GM18511 (cell line): ENCODE measurements around the gene TDO2.

Experiments used
- ATAC-seq: cut with Tn5 transposase; IDR thresholded peaks from one replicate; pipeline ENCODE4 v1.9.1; 2021; ENCODE audit warnings: mild to moderate bottlenecking, moderate library complexity; ENCODE audit not compliant: unreplicated experiment

Gene TDO2

DNA sequence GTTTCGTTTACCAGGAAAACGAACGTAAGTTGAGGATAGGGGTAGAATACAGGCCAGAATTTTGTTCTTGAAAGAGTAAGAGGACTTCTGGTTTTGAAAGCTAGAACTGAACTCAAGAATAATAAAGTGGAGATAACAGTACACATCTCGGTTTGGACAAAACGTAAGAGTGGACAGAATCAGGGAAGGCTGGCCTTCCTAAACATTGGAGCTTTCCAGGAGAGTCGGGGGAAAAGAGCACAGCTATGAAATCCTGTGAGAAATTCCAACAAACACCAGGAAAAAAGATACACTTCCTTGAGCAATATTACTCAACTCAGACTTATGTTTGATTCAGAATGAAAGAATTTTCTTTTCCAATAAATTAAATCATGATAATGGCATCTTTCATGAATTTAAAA, 49.0 kb downstream of the TDO2 start:
- ATAC-seq: no peak

DNA sequence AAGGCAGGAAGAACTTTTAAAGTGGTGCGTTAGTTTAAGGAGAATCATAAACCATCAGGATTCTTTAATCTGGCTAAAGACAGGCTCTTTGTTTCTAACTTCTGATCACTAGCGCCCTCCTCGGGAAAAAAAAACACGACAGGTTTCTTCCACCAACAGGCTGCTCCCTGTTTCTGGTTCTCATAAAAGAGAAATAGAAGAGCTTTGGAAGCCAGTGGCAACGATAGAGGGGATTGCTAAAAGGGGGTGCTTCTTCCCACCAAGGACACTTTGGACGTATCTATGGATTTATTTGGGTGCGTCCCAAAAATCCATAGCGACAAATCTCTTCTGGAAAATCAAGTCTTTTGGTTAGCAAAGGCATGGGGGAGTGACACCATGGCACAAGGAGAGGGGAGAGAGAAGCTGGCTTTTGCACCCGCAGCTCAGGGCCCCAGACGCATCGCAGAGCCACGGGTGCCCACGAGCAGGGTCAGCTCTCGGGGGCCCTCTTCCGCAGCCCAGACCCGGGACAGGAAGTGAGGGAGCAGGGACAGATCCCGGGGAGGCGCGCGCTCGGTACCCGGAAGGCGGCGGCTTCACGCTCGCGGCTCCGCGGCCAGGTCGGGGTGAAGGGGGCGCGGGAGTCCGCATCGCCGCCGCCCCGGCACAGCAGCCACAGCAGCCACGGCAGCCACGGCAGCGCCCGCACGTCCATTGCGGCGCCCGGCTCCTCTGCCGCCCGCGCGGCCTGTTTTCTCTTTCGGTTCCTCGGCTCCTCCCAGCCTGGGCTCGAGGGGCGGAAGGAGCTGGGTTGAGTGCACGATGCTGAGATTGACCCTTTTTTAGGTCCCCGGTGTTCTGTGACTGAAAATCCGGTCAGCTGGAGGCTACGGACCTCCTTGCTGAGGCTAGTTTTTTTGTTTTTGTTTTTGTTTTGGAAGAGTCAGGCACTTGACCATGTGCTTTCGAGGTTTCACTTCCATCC, 49.9 kb downstream of the TDO2 start, which contains the start of gene CTSO:
Gene CTSO (minus strand): TSS at position 716 of the 967 bp plus-strand sequence. CDS start 19 bp downstream, at position 697.
- ATAC-seq: peak; percentile 95

DNA sequence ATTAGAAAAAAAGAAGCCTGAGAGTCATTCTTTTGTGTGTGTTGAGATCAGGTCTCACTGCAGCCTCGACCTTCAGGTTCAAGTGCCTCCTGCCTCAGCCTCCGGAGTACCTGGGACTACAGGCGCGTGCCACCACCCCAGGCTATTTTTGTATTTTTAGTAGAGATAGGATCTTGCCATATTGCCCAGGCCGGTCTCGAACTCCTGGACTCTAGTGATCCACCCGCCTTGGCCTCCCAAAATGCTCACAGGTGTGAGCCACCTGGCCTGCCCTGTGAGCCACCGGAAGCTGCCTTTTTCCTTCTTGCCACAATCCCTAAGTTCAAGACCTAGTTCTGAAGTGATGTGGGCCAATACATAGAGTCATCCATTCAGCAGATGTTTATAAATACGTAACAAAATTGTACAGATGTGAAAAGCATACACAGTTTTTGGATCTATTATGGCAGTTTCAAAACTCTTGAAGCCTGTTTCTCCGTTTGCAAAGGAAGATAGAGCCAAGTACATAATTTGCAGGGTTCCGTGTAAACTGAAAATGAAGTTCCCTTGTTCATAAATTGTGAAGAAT, 50.7 kb downstream of the TDO2 start:
- ATAC-seq: no peak

DNA sequence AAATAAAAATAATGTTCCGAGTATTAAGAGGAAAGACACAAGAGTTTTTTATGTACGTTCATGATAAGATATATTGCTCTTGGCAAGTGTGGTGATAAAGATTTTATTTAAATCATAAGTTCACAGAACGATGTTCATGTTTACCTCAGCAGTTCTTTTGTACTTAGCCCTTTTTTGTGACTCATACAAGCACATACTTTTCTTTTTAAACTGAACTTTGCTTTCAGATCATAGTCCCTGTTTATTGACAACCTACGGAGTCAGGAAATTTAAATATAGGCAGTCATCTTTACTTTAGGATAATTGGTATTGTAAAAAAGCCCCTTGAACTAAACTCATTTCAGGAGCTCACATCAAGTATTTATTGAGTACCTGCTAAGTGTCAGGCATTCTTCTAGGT, 51.4 kb downstream of the TDO2 start:
- ATAC-seq: no peak

DNA sequence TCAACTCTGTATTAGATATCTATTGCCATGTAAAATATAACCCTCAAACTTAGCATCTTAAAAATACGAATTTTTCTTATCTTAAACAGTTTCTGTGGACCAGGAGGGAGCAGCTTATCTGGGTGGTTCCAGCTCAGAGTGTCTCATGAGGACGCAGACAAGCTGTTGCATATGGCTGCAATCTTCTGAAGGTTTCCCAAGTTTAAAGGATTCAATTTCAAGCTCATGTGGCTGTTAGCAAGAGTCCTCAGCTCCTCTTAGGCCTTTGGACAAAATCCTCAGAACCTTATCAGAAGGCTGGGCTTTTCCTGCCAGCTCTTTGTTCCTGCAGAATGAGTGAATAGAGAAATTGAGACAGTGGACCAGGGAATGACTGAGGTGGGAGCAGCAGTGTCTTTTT, 53.0 kb downstream of the TDO2 start:
- ATAC-seq: no peak

DNA sequence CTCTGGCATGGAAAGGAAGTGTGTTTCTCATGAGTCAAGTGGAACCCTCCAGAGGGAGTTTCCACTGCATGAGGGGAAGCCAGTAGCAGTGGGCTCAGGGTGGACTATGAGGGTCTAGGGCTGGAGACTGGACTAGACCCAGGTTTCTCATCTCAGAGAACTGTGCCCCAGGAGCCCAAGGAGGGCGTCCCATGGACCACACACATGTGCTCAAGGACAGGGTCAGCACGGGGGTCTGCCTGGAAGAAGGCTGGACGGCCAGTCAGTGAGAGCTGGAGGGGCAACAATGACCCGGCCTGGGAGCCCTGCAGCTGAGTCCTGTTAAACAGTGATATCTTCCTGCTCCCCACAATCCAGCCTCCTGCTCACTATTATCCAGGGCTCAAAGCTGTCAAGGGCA, 55.9 kb downstream of the TDO2 start:
- no peak for ATAC-seq

DNA sequence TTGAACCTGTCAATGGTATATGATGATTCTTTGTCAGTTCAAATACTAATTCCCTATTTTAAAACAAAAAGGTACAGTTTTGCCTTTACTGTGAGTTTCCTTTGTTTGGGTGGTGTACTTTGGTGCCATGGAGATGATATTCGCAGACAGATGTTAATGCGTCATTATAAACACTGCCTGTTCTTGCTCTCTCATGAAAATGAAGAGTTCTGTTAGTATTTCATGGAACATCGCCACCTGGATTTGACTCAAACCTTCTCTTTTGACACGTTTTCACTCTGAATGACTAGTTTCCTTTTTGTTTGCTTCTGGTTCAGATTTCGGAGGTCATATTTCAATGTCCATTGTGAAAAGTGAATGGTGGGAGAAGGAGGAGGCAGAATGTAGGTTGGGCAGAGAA, 57.0 kb downstream of the TDO2 start:
- no peak for ATAC-seq

DNA sequence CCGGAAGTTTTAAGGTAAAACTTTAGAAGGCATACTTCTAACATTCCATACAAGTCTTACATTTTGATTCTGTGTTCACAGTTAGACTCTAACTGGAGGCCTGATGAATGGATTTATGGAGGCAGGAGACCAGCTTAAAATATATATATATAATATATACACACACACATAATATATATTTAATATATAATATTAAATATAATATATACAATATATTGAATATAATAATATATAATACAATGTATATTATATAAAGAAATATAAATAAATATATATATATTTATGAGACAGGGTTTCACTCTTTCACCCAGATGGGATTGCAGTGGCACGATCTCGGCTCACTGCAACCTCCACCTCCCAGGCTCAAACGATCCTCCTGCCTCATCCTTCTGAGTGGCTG, 58.1 kb downstream of the TDO2 start:
- ATAC-seq: no peak

DNA sequence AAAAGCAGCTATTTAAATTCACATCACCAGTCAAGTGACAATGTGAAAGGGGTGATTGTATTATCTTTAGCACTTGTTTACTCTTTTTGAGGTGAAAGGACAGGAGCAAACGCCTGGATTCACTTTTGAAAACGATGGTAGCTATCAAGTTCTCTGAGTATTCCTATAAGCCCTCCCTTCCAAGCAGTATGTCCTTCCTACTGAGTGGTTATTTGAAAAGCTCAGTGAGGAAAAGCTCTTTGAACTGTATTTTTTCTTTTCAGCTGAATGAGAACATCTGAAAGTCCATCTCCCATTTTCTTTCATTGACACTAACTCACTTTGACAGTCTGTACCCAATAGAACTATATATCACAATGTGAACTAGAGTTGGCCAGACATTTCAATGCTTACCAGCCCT, 59.3 kb downstream of the TDO2 start:
- ATAC-seq: no peak

DNA sequence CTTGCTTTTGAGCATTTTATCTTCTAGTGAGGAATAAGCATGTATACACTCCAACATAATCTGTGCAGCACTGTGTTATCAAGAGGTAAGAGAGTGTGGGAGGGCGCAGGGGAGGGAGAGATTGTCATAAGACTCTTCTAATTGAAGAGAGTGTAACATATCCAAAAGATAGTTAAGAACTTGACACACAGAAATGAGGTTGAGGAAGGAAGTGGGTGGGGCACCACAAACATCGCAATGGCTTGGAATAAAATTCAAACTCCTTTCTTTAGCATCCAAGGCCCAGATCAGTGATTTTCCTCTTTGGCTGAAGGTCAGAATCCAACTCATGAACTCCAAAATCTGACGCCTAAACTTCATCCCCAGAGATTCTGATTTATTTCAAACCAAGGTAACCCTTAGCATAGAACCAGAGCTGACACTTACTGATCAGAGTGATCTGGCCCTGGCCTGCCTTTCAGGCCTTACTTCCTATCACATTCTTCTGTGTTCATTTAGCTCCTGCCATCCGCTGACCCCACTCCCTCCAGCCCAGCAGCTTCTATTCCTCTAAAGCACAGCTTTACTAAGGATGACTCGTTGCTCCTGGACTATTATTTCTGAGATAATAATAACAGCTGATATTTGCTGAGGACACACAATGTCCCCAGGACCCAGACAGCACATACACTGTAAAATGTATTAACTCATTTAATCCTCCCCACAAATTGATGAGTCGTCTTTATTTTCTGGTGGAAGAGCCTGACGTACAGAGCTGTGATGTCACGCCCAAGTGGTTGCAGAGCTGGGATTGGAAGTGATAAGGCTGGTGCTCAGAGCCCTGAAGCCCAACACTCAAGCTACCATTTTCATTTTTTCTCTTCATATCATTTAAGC, 60.8 kb downstream of the TDO2 start:
- no peak for ATAC-seq

DNA sequence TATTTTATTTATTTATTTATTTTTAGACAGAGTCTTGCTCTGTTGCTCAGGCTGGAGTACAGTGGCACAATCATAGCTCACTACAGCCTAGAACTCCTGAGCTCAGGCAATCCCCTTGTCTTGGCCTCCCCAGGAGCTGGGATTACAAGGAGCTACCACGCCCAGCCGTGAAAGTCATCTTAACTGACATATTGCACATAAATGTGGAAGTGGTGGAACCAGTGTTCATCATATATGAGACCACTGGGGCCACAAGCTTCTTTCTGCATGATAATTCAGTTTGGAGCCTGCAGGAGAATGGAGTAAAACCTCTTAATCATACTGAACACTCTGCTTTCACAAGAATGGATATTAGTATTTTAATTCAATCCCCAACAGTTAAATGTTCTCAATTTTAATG, 62.7 kb downstream of the TDO2 start:
- ATAC-seq: no peak

DNA sequence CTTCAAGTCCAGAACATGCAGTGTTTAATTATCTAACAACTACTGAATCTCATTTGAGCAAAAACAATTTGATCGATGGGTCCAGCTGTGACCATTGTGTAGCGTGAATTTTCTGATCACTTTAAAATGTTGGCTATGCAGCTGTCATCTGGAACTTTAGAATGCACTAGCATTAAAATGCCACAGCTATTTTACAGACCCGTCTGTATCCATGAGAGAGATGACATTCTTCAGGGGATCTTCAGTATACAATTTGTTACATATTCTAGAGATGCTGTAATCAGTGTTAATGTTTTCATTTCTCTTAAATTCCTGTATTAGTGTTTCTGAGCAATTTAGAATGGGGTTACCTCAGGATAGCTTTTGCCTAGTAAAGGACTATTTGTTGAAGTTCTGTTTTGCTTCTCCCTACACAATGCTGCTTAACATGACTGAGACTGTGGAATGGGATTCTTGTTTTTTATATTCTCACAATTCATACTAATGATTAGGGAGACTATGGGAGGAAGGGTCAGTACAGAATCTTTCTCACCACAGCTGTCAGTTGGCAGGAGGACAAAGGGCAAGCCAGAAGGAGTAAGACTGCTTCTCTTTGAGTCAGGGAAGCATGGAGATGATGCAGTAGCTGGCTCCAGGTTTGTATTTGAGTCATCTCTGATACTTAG, 63.4 kb downstream of the TDO2 start:
- ATAC-seq: no peak
